Breast epithelium (tissue), 4 donors: ENCODE results near the gene SDK2. TPM values are rescaled to one million over a fixed set of nuclear protein-coding genes. Genes with fewer than 3 reads are reported as not detected.
A peak's percentile ranks its signal among the peaks of the same experiment; 100 is the strongest.

Experiments
- DNase-seq, 2 donors: peaks; one replicate each; pipeline ENCODE4 v3.0.0-alpha.2; 2019; ENCODE audit warnings: low spot score in 2 of 2
- H3K27ac ChIP-seq, 2 donors: fragments of 200-600 bp; sonication (generic) in 1 of 2; one replicate each; pipeline ENCODE4 v1.5.1; 2016 to 2019; ENCODE audit warnings: mild to moderate bottlenecking in 1 of 2
- H3K27me3 ChIP-seq, 2 donors: fragments of 200-600 bp; sonication (generic) in 1 of 2; one replicate each; pipeline versions ENCODE4 v1.5.1 to v1.6.0; 2017 to 2019; ENCODE audit warnings: control low read depth in 1 of 2, mild to moderate bottlenecking in 1 of 2
- H3K36me3 ChIP-seq: fragments of 200-600 bp; one replicate; pipeline ENCODE4 v1.5.1; 2019
- H3K4me1 ChIP-seq, 2 donors: fragments of 200-600 bp; sonication (generic); one replicate each; pipeline ENCODE4 v1.5.1; 2016 to 2019; ENCODE audit warnings: control low read depth in 1 of 2
- H3K4me3 ChIP-seq, 3 donors: fragments of 200-600 bp; sonication (generic); 1 replicate in 2 of 3; 2 replicates in 1 of 3; pipeline ENCODE4 v1.5.1; 2016 to 2019; ENCODE audit warnings: mild to moderate bottlenecking in 3 of 3, moderate library complexity in 2 of 3
- H3K9me3 ChIP-seq, 2 donors: fragments of 200-600 bp; sonication (generic) in 1 of 2; one replicate each; pipeline ENCODE4 v1.5.1; 2016 to 2019; ENCODE audit warnings: control low read depth in 1 of 2
- CTCF ChIP-seq, 3 donors: fragments of 450-650 bp; IDR thresholded peaks; one replicate each; pipeline ENCODE4 v1.5.1; 2016 to 2017; ENCODE audit warnings: antibody characterized with exemption in 3 of 3, mild to moderate bottlenecking in 3 of 3, moderate library complexity in 3 of 3
- POLR2A ChIP-seq: fragments of 450-650 bp; IDR thresholded peaks from one replicate; pipeline ENCODE4 v1.6.1; 2016; ENCODE audit warnings: antibody characterized with exemption, mild to moderate bottlenecking, moderate library complexity
- POLR2AphosphoS5 ChIP-seq, 3 donors: sonication (generic); formaldehyde crosslinking; IDR thresholded peaks; one replicate each; pipeline ENCODE4 v1.6.1; 2017; ENCODE audit warnings: antibody characterized with exemption in 3 of 3
- intact Hi-C: fragments of 100-400 bp; cut with DNase I; formaldehyde crosslinking; loops from one replicate; pipeline ENCODE4 v1.15.1; 2023; ENCODE audit warnings: low total_unique reads
- total RNA-seq, 3 donors: library from RNA; depleted of rRNA; stranded (reverse); fragments of >200 nt; gene quantifications; one replicate each; pipeline ENCODE4 v1.1.0, GENCODE V29; 2016

Gene SDK2
- total RNA-seq, 3 donors from 2014 or later: 0.16 to 2.9 (median 2.6) TPM

DNA sequence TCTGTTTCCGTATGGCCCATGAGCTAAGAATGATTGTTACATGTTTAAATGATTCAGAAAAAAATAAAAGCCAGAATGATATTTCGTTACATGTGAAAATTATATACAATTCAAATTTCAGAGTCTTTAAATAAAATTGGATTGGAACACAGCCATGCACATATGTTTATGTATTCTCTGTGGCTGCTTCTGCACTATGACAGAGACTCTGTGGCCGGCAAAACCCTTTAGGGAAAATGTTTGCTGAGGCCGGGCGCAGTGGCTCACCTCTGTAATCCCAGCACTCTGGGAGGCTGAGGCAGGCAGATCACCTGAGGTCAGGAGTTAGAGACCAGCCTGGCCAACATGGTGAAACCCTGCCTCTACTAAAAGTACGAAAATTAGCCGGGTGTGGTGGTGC, 316.6 kb downstream of the SDK2 start:
- no peak overlapping the region for H3K27ac ChIP-seq
- no peak for DNase-seq
- no peaks in the 10 kb centered on the region for H3K4me1 ChIP-seq
- H3K4me3 ChIP-seq: no peak overlapping the region
- intact Hi-C loops: no loop called here
- no peaks in the 10 kb centered on the region for H3K36me3 ChIP-seq
- TF ChIP-seq POLR2AphosphoS5 (IDR thresholded peaks at IDR 0.05) (no peak), POLR2A (no peak), CTCF (IDR thresholded peaks at IDR 0.05) (no peak)
- H3K9me3 ChIP-seq: no peaks in the 10 kb centered on the region
- H3K27me3 ChIP-seq: no peaks in the 10 kb centered on the region

DNA sequence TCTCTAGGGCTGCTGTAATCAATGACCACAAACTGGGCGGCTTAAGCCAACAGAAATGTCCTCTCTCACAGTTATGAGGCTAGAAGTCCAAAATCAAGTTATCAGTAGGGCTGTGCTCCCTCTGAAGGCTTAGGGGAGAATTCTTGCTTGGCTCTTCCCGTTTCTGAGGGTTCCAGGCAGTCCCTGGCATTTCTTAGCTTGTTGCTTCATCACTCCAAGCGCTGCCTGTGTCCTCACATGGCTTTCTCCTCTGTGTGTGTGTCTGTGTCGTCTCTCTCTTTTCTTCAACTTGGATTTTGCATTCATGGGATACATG, 318.8 kb downstream of the SDK2 start:
- Histone ChIP-seq H3K27ac (peak overlapping the region; percentile 58 to 92), H3K4me3 (no peak overlapping the region), H3K4me1 (no peaks in the 10 kb centered on the region), H3K27me3 (no peaks in the 10 kb centered on the region), H3K36me3 (no peaks in the 10 kb centered on the region), H3K9me3 (no peaks in the 10 kb centered on the region)
- TF ChIP-seq POLR2A (no peak), POLR2AphosphoS5 (IDR thresholded peaks at IDR 0.05) (peak; percentile 74 to 91 (median 80)), CTCF (IDR thresholded peaks at IDR 0.05) (peak in 1 of 3 donors; percentile 28)
- intact Hi-C loops: no loop called here
- peak in 1 of 2 donors; percentile 55 for DNase-seq

GRCh38 chr17:73324711-73325526, 319.3 kb downstream of the SDK2 start:
- Histone ChIP-seq H3K27me3 (no peaks in the 10 kb centered on the region), H3K4me3 (peak overlapping the region in 1 of 3 donors; percentile 25), H3K36me3 (no peaks in the 10 kb centered on the region), H3K9me3 (no peaks in the 10 kb centered on the region), H3K27ac (peak overlapping the region; percentile 58 to 92), H3K4me1 (no peaks in the 10 kb centered on the region)
- intact Hi-C loops: no loop called here
- no peak for TF ChIP-seq POLR2A
- TF ChIP-seq CTCF (IDR thresholded peaks at IDR 0.05): no peak
- no peak for TF ChIP-seq POLR2AphosphoS5 (IDR thresholded peaks at IDR 0.05)
- DNase-seq: no peak

- H3K36me3 ChIP-seq: no peaks in the 10 kb centered on the region
- no peaks in the 10 kb centered on the region for H3K4me1 ChIP-seq
- DNase-seq: no peak
- no peaks in the 10 kb centered on the region for H3K9me3 ChIP-seq
- TF ChIP-seq CTCF (IDR thresholded peaks at IDR 0.05): no peak
- peak in 2 of 3 donors; percentile 23 to 52 for TF ChIP-seq POLR2AphosphoS5 (IDR thresholded peaks at IDR 0.05)
- intact Hi-C loops: no loop called here
- peak overlapping the region in 2 of 3 donors; percentile 18 to 49 for H3K4me3 ChIP-seq
- H3K27me3 ChIP-seq: no peaks in the 10 kb centered on the region
- peak overlapping the region; percentile 58 to 92 for H3K27ac ChIP-seq
These were observed 320.1 kb downstream of the SDK2 start for GRCh38 chr17:73324160-73324475.

- intact Hi-C loops: no loop called here
- no peaks in the 10 kb centered on the region for H3K4me1 ChIP-seq
- no peak for DNase-seq
- no peaks in the 10 kb centered on the region for H3K9me3 ChIP-seq
- TF ChIP-seq POLR2A (no peak), CTCF (IDR thresholded peaks at IDR 0.05) (no peak), POLR2AphosphoS5 (IDR thresholded peaks at IDR 0.05) (no peak)
- H3K27me3 ChIP-seq: no peaks in the 10 kb centered on the region
- H3K27ac ChIP-seq: peak overlapping the region; percentile 58 to 92
- peak overlapping the region in 2 of 3 donors; percentile 18 to 49 for H3K4me3 ChIP-seq
- no peaks in the 10 kb centered on the region for H3K36me3 ChIP-seq
These were observed 320.7 kb downstream of the SDK2 start for GRCh38 chr17:73323409-73324159.
